ENCODE measurements around the gene TRIM29. TPM values are rescaled to one million over a fixed set of nuclear protein-coding genes. Genes with fewer than 3 reads are reported as not detected.

TRIM29 gene
- total and polyA plus RNA-seq, 2 of the 13 experiments (the other 11 are each of a cell fraction or from before 2014, with no cell fraction given) = 0.86 TPM

DNA sequence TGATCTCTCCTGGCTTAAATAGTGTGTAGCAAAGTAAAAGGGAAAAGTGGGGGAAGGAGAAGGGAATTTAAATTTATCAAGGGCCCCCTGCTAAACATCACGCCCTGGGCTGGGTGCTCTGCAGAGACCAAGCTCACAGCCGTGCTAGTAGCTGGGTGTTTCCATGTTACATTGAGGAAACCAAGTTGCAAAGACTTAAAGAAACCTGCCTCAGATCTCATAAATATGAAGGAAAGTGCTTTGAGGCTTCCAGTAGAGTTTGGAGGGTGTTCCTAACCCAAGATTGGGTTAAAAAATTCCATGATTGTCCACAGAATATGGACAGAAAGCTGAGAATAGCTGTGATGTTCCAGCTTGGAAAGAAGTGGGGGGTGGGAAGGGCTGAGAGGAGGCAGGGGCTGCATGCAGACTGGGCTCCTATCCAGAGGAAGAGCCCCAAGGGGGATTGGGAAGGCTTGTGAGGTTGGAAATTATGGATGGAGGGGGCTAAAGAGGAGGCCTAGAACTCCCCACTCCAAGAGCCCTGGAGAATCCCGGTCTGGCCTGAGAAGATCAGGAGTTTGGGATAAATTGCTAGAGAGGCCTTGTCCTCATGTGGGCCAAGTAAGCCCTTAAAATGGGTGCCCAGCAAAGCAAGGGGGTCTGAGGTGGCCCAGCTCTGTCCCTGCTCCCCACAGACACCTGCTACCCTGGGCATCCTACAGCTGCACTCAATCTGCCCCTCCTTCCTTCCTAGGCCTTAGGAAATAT lies 48.0 kb upstream of the TRIM29 start (continued):
- TF ChIP-seq MTF1 (CRISPR knock-in tag; IDR thresholded peaks at IDR 0.05) = no peak
- TF ChIP-seq HDAC6 (IDR thresholded peaks at IDR 0.05; ENCODE audit: low read depth, low read length) = 0 out of 2 replicates have a peak, but pooled peaks have one; percentile 60
- 0 out of 2 replicates have a peak, but pooled peaks have one; percentile 30 for TF ChIP-seq CREM (IDR thresholded peaks at IDR 0.05)
- no peak for TF ChIP-seq CREM (CRISPR knock-in tag; IDR thresholded peaks at IDR 0.05)
- TF ChIP-seq ZC3H4 (CRISPR knock-in tag; IDR thresholded peaks at IDR 0.05; ENCODE audit: borderline replicate concordance) = no peak
- no peak for TF ChIP-seq MAFG (CRISPR knock-in tag; IDR thresholded peaks at IDR 0.05)
- TF ChIP-seq NCOR1 (IDR thresholded peaks at IDR 0.05; ENCODE audit: borderline replicate concordance, low read length) = 0 out of 2 replicates have a peak, but pooled peaks have one; percentile 10
- TF ChIP-seq HOXA3 (CRISPR knock-in tag; IDR thresholded peaks at IDR 0.05) = no peak
- no peak for TF ChIP-seq FOXK2 (IDR thresholded peaks at IDR 0.05)
- no peak for TF ChIP-seq LCORL (IDR thresholded peaks at IDR 0.05)
- peak; percentile 14; the same call in 1 of the 2 replicates for TF ChIP-seq LCORL (CRISPR knock-in tag; IDR thresholded peaks at IDR 0.05)
- no peak for TF ChIP-seq ZNF792 (CRISPR knock-in tag; IDR thresholded peaks at IDR 0.05)
- no peak for TF ChIP-seq ZNF619 (CRISPR knock-in tag; IDR thresholded peaks at IDR 0.05)
- TF ChIP-seq MIER3 (CRISPR knock-in tag; IDR thresholded peaks at IDR 0.05; ENCODE audit: borderline replicate concordance) = no peak
- TF ChIP-seq POLR2G (IDR thresholded peaks at IDR 0.05; ENCODE audit: low read depth, low read length) = no peak
- 0 out of 2 replicates have a peak, but pooled peaks have one; percentile 10 for TF ChIP-seq ZFP90 (CRISPR knock-in tag; IDR thresholded peaks at IDR 0.05; ENCODE audit: borderline replicate concordance)
- 0 out of 2 replicates have a peak, but pooled peaks have one; percentile 10 for TF ChIP-seq ZNF543 (CRISPR knock-in tag; IDR thresholded peaks at IDR 0.05)
- TF ChIP-seq, protein P1, sequence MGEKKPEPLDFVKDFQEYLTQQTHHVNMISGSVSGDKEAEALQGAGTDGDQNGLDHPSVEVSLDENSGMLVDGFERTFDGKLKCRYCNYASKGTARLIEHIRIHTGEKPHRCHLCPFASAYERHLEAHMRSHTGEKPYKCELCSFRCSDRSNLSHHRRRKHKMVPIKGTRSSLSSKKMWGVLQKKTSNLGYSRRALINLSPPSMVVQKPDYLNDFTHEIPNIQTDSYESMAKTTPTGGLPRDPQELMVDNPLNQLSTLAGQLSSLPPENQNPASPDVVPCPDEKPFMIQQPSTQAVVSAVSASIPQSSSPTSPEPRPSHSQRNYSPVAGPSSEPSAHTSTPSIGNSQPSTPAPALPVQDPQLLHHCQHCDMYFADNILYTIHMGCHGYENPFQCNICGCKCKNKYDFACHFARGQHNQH (CRISPR knock-in tag; IDR thresholded peaks at IDR 0.05) = no peak
- TF ChIP-seq ARNT2 (CRISPR knock-in tag; IDR thresholded peaks at IDR 0.05; ENCODE audit: low read depth) = no peak
- TF ChIP-seq ZNF639 (CRISPR knock-in tag; conservative IDR thresholded peaks at IDR 0.05) = no peak
- TF ChIP-seq ZNF337 (CRISPR knock-in tag; IDR thresholded peaks at IDR 0.05; ENCODE audit: borderline replicate concordance, low read depth) = no peak
- TF ChIP-seq ATF3 (CRISPR knock-in tag; IDR thresholded peaks at IDR 0.05) = no peak
- TF ChIP-seq MEF2D (CRISPR knock-in tag; IDR thresholded peaks at IDR 0.05) = no peak
- TF ChIP-seq ZNF430 (CRISPR knock-in tag; IDR thresholded peaks at IDR 0.05) = no peak
- TF ChIP-seq ZFY (CRISPR knock-in tag; IDR thresholded peaks at IDR 0.05) = peak; percentile 52; the same call in 1 of the 2 replicates
- no peak for TF ChIP-seq RXRB (CRISPR knock-in tag; IDR thresholded peaks at IDR 0.05; ENCODE audit: borderline replicate concordance)
- TF ChIP-seq ZSCAN22 (CRISPR knock-in tag; IDR thresholded peaks at IDR 0.05) = no peak
- no peak for TF ChIP-seq BCL6 (CRISPR knock-in tag; IDR thresholded peaks at IDR 0.05)
- TF ChIP-seq, protein P2, sequence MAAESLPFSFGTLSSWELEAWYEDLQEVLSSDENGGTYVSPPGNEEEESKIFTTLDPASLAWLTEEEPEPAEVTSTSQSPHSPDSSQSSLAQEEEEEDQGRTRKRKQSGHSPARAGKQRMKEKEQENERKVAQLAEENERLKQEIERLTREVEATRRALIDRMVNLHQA (CRISPR knock-in tag; IDR thresholded peaks at IDR 0.05) = no peak
- no peak for TF ChIP-seq U2AF2 (IDR thresholded peaks at IDR 0.05; ENCODE audit: low read depth, low read length)
- 0 out of 2 replicates have a peak, but pooled peaks have one; percentile 33 for TF ChIP-seq BRD4 (CRISPR knock-in tag; IDR thresholded peaks at IDR 0.05)
- TF ChIP-seq TSC22D2 (CRISPR knock-in tag; IDR thresholded peaks at IDR 0.05; ENCODE audit: borderline replicate concordance) = no peak

Data from HepG2 (cell line).